AG08395 (cell line): ENCODE measurements around the gene RPS6KA2.

Experiments used
- DNase-seq: peaks from one replicate; pipeline ENCODE4 v3.0.0; 2012; ENCODE audit warnings: mixed read lengths, low spot score

Gene RPS6KA2

DNA sequence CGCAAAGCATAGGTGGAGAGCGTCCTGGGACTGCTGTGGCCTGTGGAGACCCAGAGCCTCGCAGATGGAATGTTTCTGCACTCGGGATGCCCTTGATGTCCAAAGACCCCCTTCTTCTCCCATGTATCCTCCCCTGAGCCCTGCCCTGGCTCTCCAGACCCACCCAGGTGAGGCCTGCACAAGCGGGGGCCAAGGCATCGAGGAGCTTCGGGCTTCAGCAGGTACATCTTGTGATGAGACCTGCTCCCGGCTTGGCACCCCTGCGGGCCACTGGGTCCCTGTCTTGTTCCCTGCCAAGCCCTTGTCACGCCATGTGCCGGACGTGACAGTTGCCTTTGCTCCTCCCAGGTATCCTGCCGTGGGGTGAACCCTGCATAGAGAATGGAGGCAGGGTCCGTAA is 125.8 kb downstream of the RPS6KA2 start:
- DNase-seq, result no peak

DNA sequence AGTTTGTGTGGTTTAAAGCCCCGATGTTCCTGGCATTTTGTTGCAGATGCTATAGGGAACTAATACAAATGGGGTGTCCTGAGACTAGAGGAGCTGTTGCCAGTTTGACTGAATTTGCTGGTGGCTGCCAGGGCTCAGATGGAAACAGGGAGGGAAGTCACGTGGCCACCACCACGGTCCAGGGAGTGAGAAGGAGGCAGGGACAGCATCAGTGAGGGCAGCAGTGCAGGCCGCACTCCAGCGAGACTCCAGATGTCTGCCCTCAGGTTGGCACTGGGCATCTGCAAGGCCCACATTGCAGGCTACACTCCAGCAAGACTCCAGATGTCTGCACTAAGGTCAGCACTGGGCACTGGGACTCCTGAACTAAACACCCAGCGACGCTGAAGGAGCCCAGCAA is 126.8 kb downstream of the RPS6KA2 start:
- DNase-seq, result no peak

DNA sequence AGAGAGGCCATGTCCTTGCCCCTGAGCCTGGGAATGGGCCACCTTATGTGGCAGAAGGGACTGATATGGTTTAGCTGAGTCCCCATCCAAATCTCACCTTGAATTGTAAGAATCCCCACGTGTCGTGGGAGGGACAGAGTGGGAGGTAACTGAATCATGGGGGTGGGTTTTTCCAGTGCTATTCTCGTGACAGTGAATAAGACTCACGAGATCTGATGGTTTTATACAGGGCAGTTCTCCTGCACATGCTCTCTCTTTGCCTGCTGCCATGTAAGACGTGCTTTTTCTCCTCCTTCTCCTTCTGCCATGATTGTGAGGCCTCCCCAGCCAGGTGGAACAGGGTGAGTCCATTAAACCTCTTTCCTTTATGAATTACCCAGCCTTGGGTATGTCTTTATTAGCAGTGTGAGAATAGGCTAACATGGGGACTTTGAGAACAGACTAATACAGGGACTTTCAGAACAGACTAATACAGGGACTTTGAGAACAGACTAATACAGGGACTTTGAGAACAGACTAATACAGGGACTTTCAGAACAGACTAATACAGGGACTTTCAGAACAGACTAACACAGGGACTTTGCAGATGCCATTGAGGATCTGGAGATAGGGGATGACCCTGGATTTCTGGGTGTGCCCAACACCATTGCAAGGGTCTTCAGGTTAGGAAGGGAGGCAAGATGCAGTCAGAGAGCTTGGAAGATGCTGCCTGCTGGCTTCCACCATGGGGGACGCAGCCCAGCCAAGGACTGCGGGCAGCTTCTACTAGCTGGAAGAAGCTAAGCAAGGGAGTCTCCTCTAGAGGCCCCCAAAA is 127.5 kb downstream of the RPS6KA2 start:
- no peak for DNase-seq

DNA sequence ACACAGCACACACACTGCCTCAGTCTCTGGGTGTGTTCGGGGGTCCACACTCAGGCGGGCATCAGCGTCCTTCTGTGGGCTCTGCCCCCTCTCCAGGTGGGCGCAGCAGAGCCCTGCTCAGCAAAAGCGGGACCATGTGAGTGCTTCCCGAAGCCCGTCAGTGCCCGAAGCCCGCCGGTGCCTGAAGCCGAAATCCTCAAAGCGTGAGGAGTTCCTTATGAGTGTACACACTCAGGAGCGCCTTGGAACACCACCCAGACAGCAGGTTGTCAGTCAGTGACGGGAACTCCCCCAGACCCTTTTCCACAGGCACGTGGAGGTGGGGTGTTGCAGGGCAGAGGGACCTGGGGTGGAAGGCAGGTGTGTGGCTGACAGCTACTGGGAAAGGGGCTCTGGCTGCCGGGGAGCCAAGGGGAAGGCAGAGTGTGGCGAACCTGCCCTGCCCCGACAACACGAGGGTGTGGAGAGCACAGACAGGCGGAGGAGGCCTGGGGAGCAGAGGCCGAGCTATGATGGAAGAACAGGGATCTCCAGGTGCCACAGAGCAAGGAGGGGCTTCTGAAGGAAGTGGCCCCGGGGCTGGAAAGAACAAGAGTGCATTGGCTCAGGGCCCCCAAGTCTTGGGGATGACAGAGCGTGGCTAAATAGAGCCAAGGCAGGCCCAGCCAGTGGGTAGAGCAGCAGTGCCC is 128.2 kb downstream of the RPS6KA2 start:
- no peak for DNase-seq

DNA sequence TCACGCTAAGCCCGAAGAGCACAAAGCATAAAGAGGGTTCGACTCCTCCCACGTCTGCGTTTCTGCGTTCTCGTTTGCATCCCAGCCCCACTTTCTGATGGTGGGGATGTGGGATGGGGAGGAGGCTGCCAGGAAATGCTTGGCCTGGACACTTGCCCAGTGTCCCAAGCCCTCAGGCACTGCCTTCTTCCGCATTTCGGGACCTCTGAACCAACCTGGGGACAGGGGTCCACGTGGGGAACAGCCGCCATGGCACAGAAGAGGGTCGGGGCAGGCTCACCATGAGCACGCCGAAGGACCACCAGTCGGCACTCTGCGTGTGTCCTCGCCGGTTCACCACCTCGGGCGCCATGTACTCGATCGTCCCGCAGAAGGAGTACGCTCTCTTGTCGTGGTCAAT is 128.8 kb downstream of the RPS6KA2 start:
- DNase-seq, result no peak

- no peak for DNase-seq
Observed at GRCh38 chr6:166497087-166497899, 129.8 kb downstream of the RPS6KA2 start.

DNA sequence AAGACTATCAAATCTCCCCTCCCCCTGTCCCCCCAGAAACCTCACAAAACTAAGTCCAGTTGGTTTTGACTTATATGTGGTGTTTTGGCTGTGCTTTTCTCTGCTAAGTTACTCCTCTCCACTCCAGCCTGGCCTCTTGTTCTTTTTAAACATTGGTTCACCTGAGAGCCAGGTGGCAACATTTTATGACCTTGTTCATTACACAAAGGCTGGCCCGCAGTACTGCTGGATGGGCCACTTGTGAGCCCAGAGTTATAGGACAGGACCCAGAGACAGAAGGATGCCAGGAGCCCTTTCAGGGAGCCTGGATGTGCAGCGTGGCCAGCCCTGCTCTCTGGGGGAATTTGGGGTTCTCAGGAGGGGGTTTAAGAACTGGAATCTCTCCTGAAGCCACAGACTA is 130.6 kb downstream of the RPS6KA2 start:
- no peak for DNase-seq

GRCh38 chr6:166495487-166496314 is 131.3 kb downstream of the RPS6KA2 start:
- no peak for DNase-seq

DNA sequence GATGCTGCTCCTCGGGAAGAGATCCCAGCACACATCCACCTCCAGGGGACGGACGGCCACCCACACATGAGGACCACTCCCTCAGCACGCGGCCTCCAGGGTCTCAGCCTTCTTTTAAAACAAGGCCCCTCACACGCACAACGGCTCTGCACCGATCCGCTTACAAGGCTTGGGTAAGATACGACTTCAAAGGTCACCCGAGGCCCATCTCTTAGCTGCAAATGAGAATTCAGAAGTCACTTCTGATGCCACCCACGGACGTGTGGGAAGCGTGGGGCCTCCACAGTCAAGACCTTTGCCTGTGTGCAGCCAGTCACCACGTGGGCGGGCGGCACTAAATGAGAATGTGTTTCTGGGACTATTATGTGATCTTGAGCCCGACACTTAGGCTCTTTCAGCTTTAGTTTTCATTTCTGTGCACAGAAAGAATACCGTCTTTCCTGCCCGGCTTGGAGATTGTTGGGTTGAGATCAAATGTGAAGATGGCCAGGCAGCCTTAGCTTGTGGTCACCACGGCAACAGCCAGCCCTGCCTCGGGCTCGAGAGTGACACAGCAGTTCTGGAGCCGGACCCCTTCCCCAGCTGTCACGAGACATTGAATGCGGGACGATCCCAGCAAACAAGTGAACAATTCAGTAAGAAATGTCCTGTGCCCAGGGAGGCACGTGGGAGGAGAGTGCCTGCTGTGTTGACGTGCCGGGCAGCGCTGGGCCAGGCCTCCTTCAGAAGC is 132.1 kb downstream of the RPS6KA2 start:
- DNase-seq, result no peak

DNA sequence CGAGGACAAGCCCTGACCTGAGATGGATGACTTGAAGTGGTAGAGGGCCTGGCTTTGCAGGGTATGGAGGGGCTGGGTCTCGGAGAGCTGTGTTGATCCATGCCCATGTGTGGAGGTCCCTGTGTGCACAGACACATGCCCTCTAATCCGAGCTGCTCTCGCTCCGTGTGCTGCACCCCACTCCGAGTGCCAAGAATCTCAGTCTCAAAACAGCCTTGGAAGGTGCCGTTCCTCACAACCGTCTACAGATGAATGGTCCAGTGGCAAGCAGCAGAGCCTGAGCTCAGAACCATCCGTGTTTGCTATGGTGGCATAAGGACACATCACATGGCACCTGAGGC is 133.0 kb downstream of the RPS6KA2 start:
- DNase-seq, result no peak

DNA sequence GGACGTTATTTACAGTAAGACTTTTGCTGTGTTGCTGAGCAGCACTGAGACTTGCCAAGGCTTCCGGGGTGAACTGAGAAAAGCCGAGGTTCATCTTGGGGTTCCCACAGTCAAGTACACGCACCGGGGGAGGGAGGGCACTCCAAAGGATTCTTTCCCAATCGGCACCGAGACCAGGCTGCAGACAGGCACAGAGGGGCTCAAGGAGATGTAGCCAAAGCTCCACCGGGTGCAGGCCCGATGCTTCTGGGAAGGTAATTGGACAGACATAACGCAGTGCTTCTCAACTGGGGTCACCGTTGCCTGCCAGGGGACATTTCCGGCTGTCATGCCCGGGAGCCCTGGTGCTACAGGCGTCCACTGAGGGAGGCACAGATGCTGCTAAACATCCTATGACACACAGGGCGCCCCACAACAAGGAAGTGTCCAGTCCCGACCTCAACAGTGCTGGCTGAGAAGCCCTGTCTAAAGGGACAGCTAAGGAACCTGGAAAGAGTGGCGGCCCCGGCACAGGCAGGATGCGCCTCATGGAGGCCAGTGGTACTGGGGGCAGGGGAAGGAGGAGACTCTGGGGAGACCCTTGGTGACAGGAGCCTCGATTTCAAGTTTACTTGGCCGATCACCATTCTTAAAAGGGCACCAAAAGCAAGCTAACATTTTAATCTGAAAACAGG is 133.5 kb downstream of the RPS6KA2 start:
- no peak for DNase-seq

GRCh38 chr6:166492092-166492741 is 134.8 kb downstream of the RPS6KA2 start:
- DNase-seq, result no peak

DNA sequence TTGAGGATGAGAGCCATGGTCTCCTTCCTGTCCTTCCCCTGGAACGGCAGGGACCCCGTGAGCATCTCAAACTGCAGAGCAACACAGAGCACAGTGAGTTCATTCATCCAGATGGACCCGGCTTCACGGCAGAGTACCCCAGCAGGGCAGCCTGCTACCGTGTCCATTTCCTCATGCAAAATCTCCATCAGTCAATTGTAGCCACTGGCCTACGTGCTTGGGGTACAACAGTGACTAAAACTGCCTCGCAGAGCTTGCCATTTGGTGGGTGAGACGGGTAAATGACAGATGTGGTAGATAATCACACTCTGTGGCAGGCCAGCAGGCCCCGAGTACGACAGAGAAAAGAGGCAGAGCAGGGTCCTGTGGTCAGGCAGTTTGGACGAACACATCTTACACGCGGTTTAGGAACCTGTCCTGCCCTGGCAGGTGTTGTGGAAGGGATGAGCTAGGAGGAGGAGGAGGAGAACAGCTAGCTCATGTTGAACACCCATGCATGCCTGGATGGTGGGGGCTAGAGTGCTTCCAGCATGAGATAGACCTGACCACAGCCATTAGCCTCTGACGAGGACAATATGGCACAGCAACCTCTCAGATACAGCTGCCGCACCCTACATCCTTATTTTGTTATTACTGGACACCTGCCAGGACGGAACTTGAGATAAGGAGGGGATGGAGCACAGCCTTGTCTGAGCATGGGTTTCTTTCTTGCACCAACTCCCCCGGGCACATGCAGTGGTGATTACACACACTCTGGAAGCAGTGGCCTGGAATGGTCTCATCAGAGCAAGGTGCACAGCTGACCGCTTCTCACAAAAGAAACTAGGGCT is 136.2 kb downstream of the RPS6KA2 start:
- no peak for DNase-seq

GRCh38 chr6:166489301-166490155 is 137.5 kb downstream of the RPS6KA2 start:
- DNase-seq, result no peak

- DNase-seq, result no peak
Observed at GRCh38 chr6:166488701-166489100, 138.3 kb downstream of the RPS6KA2 start.

DNA sequence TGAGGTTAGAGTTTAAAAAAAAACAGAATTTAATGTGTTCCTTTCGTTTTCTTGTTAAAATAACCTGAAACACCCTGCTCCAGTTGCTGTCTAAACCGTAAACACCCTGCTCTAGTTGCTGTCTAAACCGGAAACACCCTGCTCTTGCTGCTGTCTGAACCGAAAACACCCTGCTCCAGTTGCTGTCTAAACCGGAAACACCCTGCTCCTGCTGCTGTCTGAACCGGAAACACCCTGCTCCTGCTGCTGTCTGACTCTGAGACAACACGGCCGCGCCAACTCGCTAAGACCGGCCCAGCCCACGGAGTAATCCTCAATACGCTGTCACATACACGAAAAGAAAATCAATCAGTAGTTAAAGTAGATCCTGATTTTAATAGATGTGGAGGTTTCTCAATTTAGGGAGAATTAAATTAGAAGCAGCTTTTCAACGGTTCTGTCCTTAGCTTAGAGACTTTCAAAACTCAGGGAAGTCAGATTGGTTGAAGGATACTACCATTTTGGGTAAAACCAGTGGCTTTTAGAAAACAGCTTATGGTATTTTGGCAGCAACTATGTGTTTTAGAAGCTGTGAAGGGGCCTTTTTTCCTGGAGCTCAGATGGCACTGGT is 138.9 kb downstream of the RPS6KA2 start:
- no peak for DNase-seq

DNA sequence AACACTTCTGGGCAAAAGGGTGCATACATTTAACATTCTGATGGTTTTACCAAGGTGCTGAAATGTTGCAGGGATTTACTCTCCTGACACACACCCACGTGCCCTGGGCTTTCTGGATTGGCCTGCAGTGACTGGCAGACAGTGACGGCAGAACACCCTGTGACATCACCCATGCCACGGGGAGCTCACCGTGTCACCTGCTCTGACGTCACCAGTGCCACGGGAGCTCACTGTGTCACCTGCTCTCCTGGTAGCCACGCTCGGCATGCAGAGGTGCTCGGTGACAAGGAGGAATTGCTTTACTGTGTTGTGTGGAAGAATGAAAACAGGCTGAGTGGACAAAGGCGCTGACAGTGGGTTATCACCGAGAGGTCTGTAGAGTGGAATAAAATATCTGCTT is 139.9 kb downstream of the RPS6KA2 start:
- no peak for DNase-seq

DNA sequence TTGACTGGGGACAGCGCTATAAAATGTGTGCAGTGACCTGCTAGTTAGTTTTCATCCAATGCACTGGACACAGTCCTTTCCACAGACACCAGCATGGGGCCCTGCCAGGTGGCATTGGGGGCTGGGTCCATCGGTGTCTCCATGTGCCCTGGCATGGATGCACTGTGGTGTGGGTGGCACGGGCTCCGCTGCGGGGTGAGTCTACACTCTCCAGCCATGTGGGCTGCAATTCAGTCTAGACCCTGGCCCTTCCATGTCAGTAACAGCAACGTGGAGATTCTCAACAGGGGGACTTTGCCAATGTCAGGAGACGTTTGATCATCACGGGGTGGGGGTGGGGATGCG is 140.5 kb downstream of the RPS6KA2 start:
- no peak for DNase-seq
